ENCODE measurements around the gene GRIA1.

Gene GRIA1

DNA sequence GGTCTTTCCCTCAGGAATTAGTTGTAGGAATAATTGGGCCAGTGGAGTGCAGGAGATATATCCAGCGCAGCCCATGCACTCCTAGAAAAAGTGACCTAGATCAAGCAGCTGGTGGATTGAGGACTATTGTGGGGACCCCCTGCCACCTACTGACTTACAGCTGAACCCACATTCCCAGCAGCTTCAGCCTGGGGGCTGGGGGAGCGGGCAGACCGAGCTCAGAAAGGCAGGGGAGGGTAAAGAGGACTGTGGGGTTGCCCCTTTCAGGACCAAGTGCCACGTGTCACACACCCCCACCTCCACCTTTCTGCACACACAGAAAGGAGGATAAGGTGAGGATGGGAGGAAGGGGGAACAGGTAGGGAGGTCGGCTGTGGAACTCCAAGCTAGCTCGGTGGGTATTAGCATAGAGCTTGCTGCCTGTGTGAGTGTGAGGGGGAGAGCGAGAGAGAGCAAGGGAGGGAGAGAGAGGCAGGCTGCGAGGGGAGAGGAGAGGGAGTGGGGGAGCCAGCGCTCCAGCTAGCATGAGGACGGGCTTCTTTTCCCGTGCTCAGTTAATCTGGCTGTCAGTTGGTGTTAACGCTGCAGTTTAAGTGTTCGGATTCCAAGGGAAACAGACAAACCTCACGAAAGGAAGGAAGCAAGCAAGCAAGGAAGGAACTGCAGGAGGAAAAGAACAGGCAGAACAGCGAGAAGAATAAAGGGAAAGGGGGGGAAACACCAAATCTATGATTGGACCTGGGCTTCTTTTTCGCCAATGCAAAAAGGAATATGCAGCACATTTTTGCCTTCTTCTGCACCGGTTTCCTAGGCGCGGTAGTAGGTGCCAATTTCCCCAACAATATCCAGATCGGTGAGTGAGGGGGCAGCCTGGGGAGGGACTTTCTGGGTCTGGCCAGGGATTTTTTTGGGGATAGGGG, at the start of gene GRIA1:
GRIA1 (plus strand) TSS at position 553 of the 920 bp plus-strand sequence.
- no peak within 1 kb of the TSS for H2AFZ ChIP-seq (ENCODE audit: low read length, unreplicated experiment)
- peak within 1 kb of the TSS; percentile 71 for H3K4me3 ChIP-seq (ENCODE audit: low read depth, low read length)

DNA sequence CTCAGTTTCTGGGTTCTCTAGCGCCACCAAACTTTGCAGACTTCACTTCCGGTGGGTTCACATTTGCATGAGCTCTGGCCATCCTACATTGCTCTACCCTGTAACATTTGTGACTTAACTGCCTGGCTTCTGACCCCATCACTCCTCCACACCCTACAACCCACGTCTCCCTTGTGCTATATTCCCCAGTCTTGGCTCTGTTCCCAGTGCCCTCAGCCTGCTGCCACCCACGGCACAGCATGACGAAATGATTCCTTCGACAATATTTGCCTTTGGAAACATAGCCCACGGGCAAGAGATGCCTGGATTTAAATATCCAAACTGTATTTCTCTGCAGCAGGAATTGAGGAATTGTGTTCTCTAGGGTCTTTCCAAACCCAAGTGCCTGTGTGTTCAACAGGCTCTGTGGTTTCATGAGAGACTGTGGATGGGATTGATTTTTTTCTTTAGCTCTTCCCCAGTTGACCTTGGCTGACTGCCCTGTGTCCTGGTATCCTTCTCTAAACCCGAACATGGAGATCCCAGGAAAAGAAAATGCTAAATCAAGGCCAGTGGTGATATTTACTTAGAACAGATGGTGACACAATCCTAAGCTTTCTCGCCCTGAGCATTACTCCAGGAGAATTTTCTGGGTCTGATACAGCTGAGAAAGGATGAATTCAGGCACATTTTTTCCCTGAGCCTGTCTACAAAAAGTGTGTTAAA, 44.4 kb upstream of the GRIA1 start:
- no peaks in the 10 kb centered on the region for H3K36me3 ChIP-seq (ENCODE audit: insufficient read depth, low read length)
- peak overlapping the region; percentile 4 for H2AFZ ChIP-seq (ENCODE audit: low read length, unreplicated experiment)
- no peaks in the 10 kb centered on the region for H3K27me3 ChIP-seq (ENCODE audit: insufficient read depth, low read length)
- peak overlapping the region; percentile 7; the same call in 1 of the 2 replicates for H3K27ac ChIP-seq (ENCODE audit: low read depth, low read length)
- peaks cover 12% of the 10 kb centered on the region for H3K4me1 ChIP-seq (ENCODE audit: control insufficient read depth, insufficient read depth, low read length, unreplicated experiment)
- no peaks in the 10 kb centered on the region for H3K79me2 ChIP-seq (ENCODE audit: control insufficient read depth, insufficient read depth, low read length, unreplicated experiment)
- H3K4me3 ChIP-seq (ENCODE audit: low read depth, low read length) = 0 out of 2 replicates have a peak overlapping the region, but pooled peaks have one; percentile 1

More for the DNA sequence above, at the start of gene GRIA1:
- Histone ChIP-seq H3K27me3 (ENCODE audit: insufficient read depth, low read length) (peaks cover 5% of the 10 kb centered on the region; the same call in 1 of the 2 replicates), H3K27ac (ENCODE audit: low read depth, low read length) (no peak within 1 kb of the TSS), H3K4me1 (ENCODE audit: control insufficient read depth, insufficient read depth, low read length, unreplicated experiment) (peaks cover 12% of the 10 kb centered on the region), H3K79me2 (ENCODE audit: control insufficient read depth, insufficient read depth, low read length, unreplicated experiment) (no peaks in the 10 kb centered on the region), H3K36me3 (ENCODE audit: insufficient read depth, low read length) (no peaks in the 10 kb centered on the region)

DNA sequence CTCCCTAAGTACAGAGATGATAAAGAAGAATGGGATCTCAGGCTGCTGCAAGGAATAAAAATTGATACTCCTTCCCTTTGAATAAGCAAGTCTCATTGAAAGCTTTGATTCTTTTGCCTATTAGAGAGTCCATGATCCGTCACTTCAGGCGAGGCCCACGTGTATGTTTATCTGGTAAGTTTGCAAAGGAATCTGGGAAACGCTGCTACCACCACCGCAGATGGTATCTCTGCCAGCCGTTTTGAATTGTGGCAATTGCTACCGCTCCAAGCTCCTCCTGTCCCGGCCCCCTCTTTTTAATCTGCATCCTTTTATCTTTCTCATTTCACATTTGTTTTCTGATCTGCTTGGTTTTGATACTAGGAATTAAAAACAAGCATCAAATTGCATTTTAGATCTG, 42.9 kb upstream of the GRIA1 start:
- H3K27me3 ChIP-seq (ENCODE audit: insufficient read depth, low read length) = no peaks in the 10 kb centered on the region
- no peaks in the 10 kb centered on the region for H3K79me2 ChIP-seq (ENCODE audit: control insufficient read depth, insufficient read depth, low read length, unreplicated experiment)
- no peak overlapping the region for H3K27ac ChIP-seq (ENCODE audit: low read depth, low read length)
- H3K4me3 ChIP-seq (ENCODE audit: low read depth, low read length) = no peak overlapping the region
- H2AFZ ChIP-seq (ENCODE audit: low read length, unreplicated experiment) = no peak overlapping the region
- peaks cover 12% of the 10 kb centered on the region for H3K4me1 ChIP-seq (ENCODE audit: control insufficient read depth, insufficient read depth, low read length, unreplicated experiment)
- no peaks in the 10 kb centered on the region for H3K36me3 ChIP-seq (ENCODE audit: insufficient read depth, low read length)

DNA sequence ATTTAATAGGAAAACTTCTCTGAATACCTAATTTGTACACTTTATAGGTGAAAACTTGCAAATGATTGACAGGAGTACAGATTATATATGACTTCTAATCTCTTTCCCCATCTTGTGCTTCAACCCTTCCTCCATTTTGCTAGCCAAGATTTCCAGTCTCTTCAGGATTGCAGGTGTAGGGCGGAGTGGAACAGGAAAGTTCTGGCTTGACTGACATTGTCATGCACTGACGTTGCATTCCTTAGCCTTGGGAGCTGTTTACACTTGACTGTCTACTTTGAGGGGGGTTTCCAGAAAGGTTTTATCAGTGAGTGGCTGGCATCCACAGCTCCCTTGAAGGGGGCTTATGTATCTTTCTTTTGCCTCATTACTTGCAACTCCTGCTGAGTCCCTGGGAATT, 34.1 kb upstream of the GRIA1 start:
- Histone ChIP-seq H3K4me1 (ENCODE audit: control insufficient read depth, insufficient read depth, low read length, unreplicated experiment) (no peaks in the 10 kb centered on the region), H3K27me3 (ENCODE audit: insufficient read depth, low read length) (no peaks in the 10 kb centered on the region)

DNA sequence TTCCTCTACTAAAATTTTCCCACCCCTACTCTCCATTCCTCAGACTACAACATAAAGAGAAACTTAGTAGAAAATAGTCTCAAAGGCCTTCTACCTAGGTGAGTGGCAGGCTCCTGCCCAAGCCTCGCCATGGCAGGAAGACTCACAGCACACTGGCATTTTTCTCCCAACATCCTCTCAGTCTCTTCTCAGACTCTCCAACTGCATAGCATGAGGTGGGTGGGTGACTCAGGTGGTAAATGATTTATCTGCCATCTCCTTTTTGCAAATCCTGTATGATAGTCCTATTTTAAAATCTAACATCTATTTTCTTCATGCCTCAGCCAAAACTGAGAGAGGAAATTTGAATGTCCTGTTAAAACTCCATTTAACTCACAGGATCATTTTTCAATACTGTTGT, 33.5 kb upstream of the GRIA1 start:
- no peaks in the 10 kb centered on the region for H3K4me1 ChIP-seq (ENCODE audit: control insufficient read depth, insufficient read depth, low read length, unreplicated experiment)
- H3K27ac ChIP-seq (ENCODE audit: low read depth, low read length) = no peak overlapping the region
- no peak overlapping the region for H3K4me3 ChIP-seq (ENCODE audit: low read depth, low read length)
- H3K79me2 ChIP-seq (ENCODE audit: control insufficient read depth, insufficient read depth, low read length, unreplicated experiment) = no peaks in the 10 kb centered on the region
- H3K27me3 ChIP-seq (ENCODE audit: insufficient read depth, low read length) = no peaks in the 10 kb centered on the region
- no peak overlapping the region for H2AFZ ChIP-seq (ENCODE audit: low read length, unreplicated experiment)
- H3K36me3 ChIP-seq (ENCODE audit: insufficient read depth, low read length) = no peaks in the 10 kb centered on the region

More for the DNA sequence above, 34.1 kb upstream of the GRIA1 start:
- Histone ChIP-seq H3K79me2 (ENCODE audit: control insufficient read depth, insufficient read depth, low read length, unreplicated experiment) (no peaks in the 10 kb centered on the region), H3K36me3 (ENCODE audit: insufficient read depth, low read length) (no peaks in the 10 kb centered on the region), H3K4me3 (ENCODE audit: low read depth, low read length) (no peak overlapping the region), H3K27ac (ENCODE audit: low read depth, low read length) (no peak overlapping the region), H2AFZ (ENCODE audit: low read length, unreplicated experiment) (no peak overlapping the region)

DNA sequence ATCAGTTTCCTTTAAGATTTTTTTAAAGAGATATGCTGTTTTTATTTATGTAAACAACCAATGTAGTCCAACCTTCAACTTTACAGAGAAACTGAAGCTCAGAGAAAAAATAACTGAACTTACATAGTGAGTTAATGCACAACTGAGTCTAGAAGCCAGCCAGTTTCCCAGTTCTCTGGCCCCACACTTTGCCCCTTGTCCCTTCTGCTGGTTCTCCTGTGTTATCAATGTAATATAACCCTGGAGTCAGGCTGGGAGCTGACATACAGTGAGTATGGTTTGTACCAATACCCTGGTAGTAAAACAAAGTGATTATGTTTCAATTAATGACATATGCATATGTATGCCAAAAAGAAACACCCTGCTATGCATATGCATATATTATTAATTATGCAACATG, 32.2 kb upstream of the GRIA1 start:
- no peak overlapping the region for H3K27ac ChIP-seq (ENCODE audit: low read depth, low read length)
- H3K79me2 ChIP-seq (ENCODE audit: control insufficient read depth, insufficient read depth, low read length, unreplicated experiment) = no peaks in the 10 kb centered on the region
- H3K4me1 ChIP-seq (ENCODE audit: control insufficient read depth, insufficient read depth, low read length, unreplicated experiment) = no peaks in the 10 kb centered on the region
- H3K36me3 ChIP-seq (ENCODE audit: insufficient read depth, low read length) = no peaks in the 10 kb centered on the region
- H2AFZ ChIP-seq (ENCODE audit: low read length, unreplicated experiment) = no peak overlapping the region
- no peaks in the 10 kb centered on the region for H3K27me3 ChIP-seq (ENCODE audit: insufficient read depth, low read length)
- H3K4me3 ChIP-seq (ENCODE audit: low read depth, low read length) = no peak overlapping the region

DNA sequence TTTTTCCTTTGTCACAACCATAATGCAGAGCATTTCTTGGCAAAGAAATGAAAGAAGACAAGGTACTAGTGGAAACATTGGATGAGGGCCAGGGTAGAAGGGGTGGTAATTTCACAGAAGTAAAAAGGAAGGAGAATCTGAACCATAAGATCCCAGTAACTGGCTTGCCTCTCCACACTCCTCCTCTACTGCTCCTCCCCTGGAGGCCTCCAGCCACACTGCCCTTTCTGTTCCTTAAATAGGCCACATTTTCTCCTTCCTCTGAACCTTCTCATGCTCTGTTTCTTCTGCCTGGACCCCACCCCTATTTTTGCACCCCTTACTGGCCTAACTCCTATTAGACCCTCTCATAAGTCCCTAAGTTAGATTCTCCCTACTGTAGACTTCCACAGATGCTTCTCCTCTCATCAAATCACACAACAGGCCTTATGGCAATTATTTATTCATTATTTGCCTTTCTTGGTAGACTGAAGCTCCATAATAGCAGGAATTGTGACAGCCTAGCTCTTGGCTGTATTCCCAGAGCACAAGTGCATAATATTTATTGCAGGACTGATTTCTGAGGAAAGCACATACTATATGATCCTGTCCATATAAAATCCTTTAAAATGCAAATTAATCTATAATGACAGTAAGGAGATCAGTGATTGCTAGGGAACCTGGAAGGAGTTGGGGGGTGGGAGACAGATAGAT, 31.3 kb upstream of the GRIA1 start:
- Histone ChIP-seq H3K79me2 (ENCODE audit: control insufficient read depth, insufficient read depth, low read length, unreplicated experiment) (no peaks in the 10 kb centered on the region), H3K27me3 (ENCODE audit: insufficient read depth, low read length) (no peaks in the 10 kb centered on the region), H2AFZ (ENCODE audit: low read length, unreplicated experiment) (no peak overlapping the region), H3K27ac (ENCODE audit: low read depth, low read length) (no peak overlapping the region), H3K4me3 (ENCODE audit: low read depth, low read length) (no peak overlapping the region), H3K36me3 (ENCODE audit: insufficient read depth, low read length) (no peaks in the 10 kb centered on the region), H3K4me1 (ENCODE audit: control insufficient read depth, insufficient read depth, low read length, unreplicated experiment) (peaks cover 7% of the 10 kb centered on the region)

DNA sequence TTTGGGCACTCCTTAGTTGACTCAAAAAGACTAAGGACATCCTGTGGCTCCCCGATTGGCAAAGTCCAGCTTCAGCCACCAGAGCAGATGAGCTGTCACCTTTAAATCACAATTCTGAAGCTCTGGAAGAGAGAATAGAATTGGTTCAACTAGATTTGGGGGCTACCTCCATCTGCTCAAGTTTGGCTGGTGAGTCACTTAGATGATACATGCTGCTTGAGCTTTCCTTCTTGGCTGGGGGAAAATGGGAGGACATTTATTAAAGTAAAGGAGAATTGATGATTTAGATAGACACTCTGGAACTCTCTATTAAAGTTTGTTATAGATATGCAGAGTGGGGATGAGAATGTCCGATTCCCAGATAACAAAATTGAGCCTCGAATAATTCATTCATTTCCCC, 30.0 kb upstream of the GRIA1 start:
- H3K36me3 ChIP-seq (ENCODE audit: insufficient read depth, low read length) = no peaks in the 10 kb centered on the region
- H3K27ac ChIP-seq (ENCODE audit: low read depth, low read length) = no peak overlapping the region
- H3K4me3 ChIP-seq (ENCODE audit: low read depth, low read length) = no peak overlapping the region
- H3K4me1 ChIP-seq (ENCODE audit: control insufficient read depth, insufficient read depth, low read length, unreplicated experiment) = peaks cover 11% of the 10 kb centered on the region
- no peak overlapping the region for H2AFZ ChIP-seq (ENCODE audit: low read length, unreplicated experiment)
- no peaks in the 10 kb centered on the region for H3K27me3 ChIP-seq (ENCODE audit: insufficient read depth, low read length)
- no peaks in the 10 kb centered on the region for H3K79me2 ChIP-seq (ENCODE audit: control insufficient read depth, insufficient read depth, low read length, unreplicated experiment)

DNA sequence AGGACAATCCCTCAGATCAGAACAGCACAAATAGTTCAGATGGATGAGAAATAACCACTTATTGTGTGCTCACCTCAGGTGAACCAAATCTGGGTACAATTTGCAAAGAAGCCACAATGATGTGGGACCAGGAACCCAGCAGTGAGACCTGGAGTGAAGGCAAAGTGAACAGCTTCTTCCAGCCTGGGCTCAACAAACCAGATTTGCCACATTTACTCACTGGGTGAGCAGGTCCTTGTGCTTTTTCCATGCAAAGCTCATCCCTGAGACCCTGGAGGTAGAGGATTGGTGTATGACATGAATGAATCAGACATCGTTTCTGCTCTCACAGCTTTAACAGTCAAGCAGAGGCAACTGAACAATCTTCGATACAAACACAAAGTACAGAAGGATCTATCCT, 29.1 kb upstream of the GRIA1 start:
- Histone ChIP-seq H3K79me2 (ENCODE audit: control insufficient read depth, insufficient read depth, low read length, unreplicated experiment) (no peaks in the 10 kb centered on the region), H2AFZ (ENCODE audit: low read length, unreplicated experiment) (no peak overlapping the region), H3K27ac (ENCODE audit: low read depth, low read length) (no peak overlapping the region), H3K4me1 (ENCODE audit: control insufficient read depth, insufficient read depth, low read length, unreplicated experiment) (peaks cover 11% of the 10 kb centered on the region), H3K36me3 (ENCODE audit: insufficient read depth, low read length) (no peaks in the 10 kb centered on the region), H3K4me3 (ENCODE audit: low read depth, low read length) (no peak overlapping the region), H3K27me3 (ENCODE audit: insufficient read depth, low read length) (no peaks in the 10 kb centered on the region)

DNA sequence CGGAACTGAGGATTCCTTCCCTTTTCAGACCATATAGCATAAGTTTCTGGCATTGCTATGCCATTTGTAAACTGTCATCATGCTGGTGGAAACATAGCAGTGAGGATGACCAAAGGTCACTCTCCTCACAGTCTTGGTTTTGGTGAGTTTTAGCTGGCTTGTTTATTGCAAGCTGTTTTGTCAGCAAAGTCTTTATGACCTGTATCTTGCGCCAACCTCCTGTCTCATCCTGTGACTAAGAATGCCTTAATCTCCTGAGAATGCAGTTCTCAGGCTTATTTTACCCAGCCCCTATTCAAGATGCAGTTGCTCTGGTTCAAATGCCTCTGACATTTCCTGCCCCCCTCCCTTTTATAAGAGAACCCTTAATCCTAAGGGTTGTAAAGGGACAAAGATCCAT, 26.7 kb upstream of the GRIA1 start:
- H2AFZ ChIP-seq (ENCODE audit: low read length, unreplicated experiment) = no peak overlapping the region
- H3K79me2 ChIP-seq (ENCODE audit: control insufficient read depth, insufficient read depth, low read length, unreplicated experiment) = no peaks in the 10 kb centered on the region
- peaks cover 11% of the 10 kb centered on the region for H3K4me1 ChIP-seq (ENCODE audit: control insufficient read depth, insufficient read depth, low read length, unreplicated experiment)
- no peaks in the 10 kb centered on the region for H3K36me3 ChIP-seq (ENCODE audit: insufficient read depth, low read length)
- H3K27me3 ChIP-seq (ENCODE audit: insufficient read depth, low read length) = no peaks in the 10 kb centered on the region
- no peak overlapping the region for H3K4me3 ChIP-seq (ENCODE audit: low read depth, low read length)
- H3K27ac ChIP-seq (ENCODE audit: low read depth, low read length) = peak overlapping the region; percentile 35; the same call in 1 of the 2 replicates
